Measurements from ENCODE around the gene OPRD1.
A peak's percentile ranks its signal among the peaks of the same experiment; 100 is the strongest.
"Not testable (repeated sequence)": the region's sequence is repeated elsewhere in the genome, so short reads cannot be mapped to it uniquely, and the experiment has no call there.

Gene OPRD1

GRCh38 chr1:28804071-28804470, 7.9 kb upstream of the OPRD1 start:
- Histone ChIP-seq H3K4me1 (ENCODE audit: control insufficient read depth, insufficient read depth, low read length) (peaks cover 3% of the 10 kb centered on the region), H3K9ac (ENCODE audit: low read depth, low read length) (no peak overlapping the region)

GRCh38 chr1:28807046-28807445, 4.9 kb upstream of the OPRD1 start:
- Histone ChIP-seq H3K36me3 (ENCODE audit: control insufficient read depth, insufficient read depth, low read length) (no peaks in the 10 kb centered on the region), H3K9ac (ENCODE audit: low read depth, low read length) (no peak overlapping the region), H3K4me1 (ENCODE audit: control insufficient read depth, insufficient read depth, low read length) (peaks cover 3% of the 10 kb centered on the region), H3K4me3 (ENCODE audit: low read depth, low read length) (no peak overlapping the region), H3K9me3 (ENCODE audit: control insufficient read depth, insufficient read depth, low read length) (no peaks in the 10 kb centered on the region), H3K27me3 (ENCODE audit: control insufficient read depth, insufficient read depth, low read length) (peaks cover 21% of the 10 kb centered on the region)

More at GRCh38 chr1:28804071-28804470, 7.9 kb upstream of the OPRD1 start:
- no peaks in the 10 kb centered on the region for H3K36me3 ChIP-seq (ENCODE audit: control insufficient read depth, insufficient read depth, low read length)
- no peaks in the 10 kb centered on the region for H3K9me3 ChIP-seq (ENCODE audit: control insufficient read depth, insufficient read depth, low read length)
- H3K27me3 ChIP-seq (ENCODE audit: control insufficient read depth, insufficient read depth, low read length) = no peaks in the 10 kb centered on the region
- no peak overlapping the region for H3K4me3 ChIP-seq (ENCODE audit: low read depth, low read length)

- H3K4me1 ChIP-seq (ENCODE audit: control insufficient read depth, insufficient read depth, low read length) = peaks cover 3% of the 10 kb centered on the region
- H3K9ac ChIP-seq (ENCODE audit: low read depth, low read length) = no peak overlapping the region
- no peak overlapping the region for H3K4me3 ChIP-seq (ENCODE audit: low read depth, low read length)
- H3K36me3 ChIP-seq (ENCODE audit: control insufficient read depth, insufficient read depth, low read length) = no peaks in the 10 kb centered on the region
- peaks cover 29% of the 10 kb centered on the region for H3K27me3 ChIP-seq (ENCODE audit: control insufficient read depth, insufficient read depth, low read length)
- H3K9me3 ChIP-seq (ENCODE audit: control insufficient read depth, insufficient read depth, low read length) = no peaks in the 10 kb centered on the region
Measured at GRCh38 chr1:28807986-28808385, 4.0 kb upstream of the OPRD1 start.

- H3K9ac ChIP-seq (ENCODE audit: low read depth, low read length) = no peak overlapping the region
- peaks cover 38% of the 10 kb centered on the region for H3K27me3 ChIP-seq (ENCODE audit: control insufficient read depth, insufficient read depth, low read length)
- H3K4me3 ChIP-seq (ENCODE audit: low read depth, low read length) = peak overlapping the region; percentile 62
- H3K9me3 ChIP-seq (ENCODE audit: control insufficient read depth, insufficient read depth, low read length) = no peaks in the 10 kb centered on the region
- H3K4me1 ChIP-seq (ENCODE audit: control insufficient read depth, insufficient read depth, low read length) = no peaks in the 10 kb centered on the region
- no peaks in the 10 kb centered on the region for H3K36me3 ChIP-seq (ENCODE audit: control insufficient read depth, insufficient read depth, low read length)
Measured at GRCh38 chr1:28811369-28811765, 603 bp upstream of the OPRD1 start.

GRCh38 chr1:28812669-28813468, 899 bp downstream of the OPRD1 start:
- peaks cover 38% of the 10 kb centered on the region for H3K27me3 ChIP-seq (ENCODE audit: control insufficient read depth, insufficient read depth, low read length)
- H3K36me3 ChIP-seq (ENCODE audit: control insufficient read depth, insufficient read depth, low read length) = no peaks in the 10 kb centered on the region
- H3K4me1 ChIP-seq (ENCODE audit: control insufficient read depth, insufficient read depth, low read length) = no peaks in the 10 kb centered on the region
- peak overlapping the region; percentile 62 for H3K4me3 ChIP-seq (ENCODE audit: low read depth, low read length)
- H3K9ac ChIP-seq (ENCODE audit: low read depth, low read length) = no peak overlapping the region
- H3K9me3 ChIP-seq (ENCODE audit: control insufficient read depth, insufficient read depth, low read length) = no peaks in the 10 kb centered on the region

- Histone ChIP-seq H3K4me1 (ENCODE audit: control insufficient read depth, insufficient read depth, low read length) (no peaks in the 10 kb centered on the region), H3K27me3 (ENCODE audit: control insufficient read depth, insufficient read depth, low read length) (peaks cover 38% of the 10 kb centered on the region), H3K4me3 (ENCODE audit: low read depth, low read length) (no peak overlapping the region), H3K9me3 (ENCODE audit: control insufficient read depth, insufficient read depth, low read length) (no peaks in the 10 kb centered on the region), H3K36me3 (ENCODE audit: control insufficient read depth, insufficient read depth, low read length) (no peaks in the 10 kb centered on the region), H3K9ac (ENCODE audit: low read depth, low read length) (no peak overlapping the region)
Measured at GRCh38 chr1:28813931-28814465, 2.0 kb downstream of the OPRD1 start.

- H3K9me3 ChIP-seq (ENCODE audit: control insufficient read depth, insufficient read depth, low read length) = no peaks in the 10 kb centered on the region
- no peaks in the 10 kb centered on the region for H3K36me3 ChIP-seq (ENCODE audit: control insufficient read depth, insufficient read depth, low read length)
- H3K4me1 ChIP-seq (ENCODE audit: control insufficient read depth, insufficient read depth, low read length) = no peaks in the 10 kb centered on the region
- H3K4me3 ChIP-seq (ENCODE audit: low read depth, low read length) = no peak overlapping the region
- no peak overlapping the region for H3K9ac ChIP-seq (ENCODE audit: low read depth, low read length)
- peaks cover 30% of the 10 kb centered on the region for H3K27me3 ChIP-seq (ENCODE audit: control insufficient read depth, insufficient read depth, low read length)
Measured at GRCh38 chr1:28815533-28816185, 3.7 kb downstream of the OPRD1 start.

- H3K4me3 ChIP-seq (ENCODE audit: low read depth, low read length) = no peak overlapping the region
- H3K4me1 ChIP-seq (ENCODE audit: control insufficient read depth, insufficient read depth, low read length) = no peaks in the 10 kb centered on the region
- H3K27me3 ChIP-seq (ENCODE audit: control insufficient read depth, insufficient read depth, low read length) = peaks cover 17% of the 10 kb centered on the region
- H3K9ac ChIP-seq (ENCODE audit: low read depth, low read length) = no peak overlapping the region
- H3K36me3 ChIP-seq (ENCODE audit: control insufficient read depth, insufficient read depth, low read length) = no peaks in the 10 kb centered on the region
- H3K9me3 ChIP-seq (ENCODE audit: control insufficient read depth, insufficient read depth, low read length) = no peaks in the 10 kb centered on the region
Measured at GRCh38 chr1:28817133-28817532, 5.2 kb downstream of the OPRD1 start.

GRCh38 chr1:28819020-28819419, 7.0 kb downstream of the OPRD1 start:
- H3K36me3 ChIP-seq (ENCODE audit: control insufficient read depth, insufficient read depth, low read length) = no peaks in the 10 kb centered on the region
- no peaks in the 10 kb centered on the region for H3K4me1 ChIP-seq (ENCODE audit: control insufficient read depth, insufficient read depth, low read length)
- no peaks in the 10 kb centered on the region for H3K27me3 ChIP-seq (ENCODE audit: control insufficient read depth, insufficient read depth, low read length)

GRCh38 chr1:28822799-28823198, 10.8 kb downstream of the OPRD1 start:
- no peaks in the 10 kb centered on the region for H3K36me3 ChIP-seq (ENCODE audit: control insufficient read depth, insufficient read depth, low read length)
- no peaks in the 10 kb centered on the region for H3K27me3 ChIP-seq (ENCODE audit: control insufficient read depth, insufficient read depth, low read length)
- H3K9me3 ChIP-seq (ENCODE audit: control insufficient read depth, insufficient read depth, low read length) = no peaks in the 10 kb centered on the region
- H3K4me1 ChIP-seq (ENCODE audit: control insufficient read depth, insufficient read depth, low read length) = no peaks in the 10 kb centered on the region
- no peak overlapping the region for H3K9ac ChIP-seq (ENCODE audit: low read depth, low read length)
- no peak overlapping the region for H3K4me3 ChIP-seq (ENCODE audit: low read depth, low read length)

More at GRCh38 chr1:28819020-28819419, 7.0 kb downstream of the OPRD1 start:
- Histone ChIP-seq H3K4me3 (ENCODE audit: low read depth, low read length) (no peak overlapping the region), H3K9ac (ENCODE audit: low read depth, low read length) (no peak overlapping the region), H3K9me3 (ENCODE audit: control insufficient read depth, insufficient read depth, low read length) (no peaks in the 10 kb centered on the region)

- H3K36me3 ChIP-seq (ENCODE audit: control insufficient read depth, insufficient read depth, low read length); H3K9me3 ChIP-seq (ENCODE audit: control insufficient read depth, insufficient read depth, low read length); H3K4me1 ChIP-seq (ENCODE audit: control insufficient read depth, insufficient read depth, low read length); H3K4me3 ChIP-seq (ENCODE audit: low read depth, low read length); H3K9ac ChIP-seq (ENCODE audit: low read depth, low read length); H3K27me3 ChIP-seq (ENCODE audit: control insufficient read depth, insufficient read depth, low read length): not testable (repeated sequence)
Measured at GRCh38 chr1:28824061-28824460, 12.1 kb downstream of the OPRD1 start.
